Neural progenitor cell (in vitro differentiated cells): ENCODE results near the gene BCL2A1.

Experiments used
- CTCF ChIP-seq: fragments of 200-600 bp; sonication (generic); IDR thresholded peaks from 2 replicates; pipeline ENCODE4 v1.5.1; 2017; ENCODE audit warnings: antibody characterized with exemption, mild to moderate bottlenecking
- EZH2phosphoT487 ChIP-seq: fragments of 200-600 bp; sonication (generic); IDR thresholded peaks from 2 replicates; pipeline ENCODE4 v1.6.1; 2017; ENCODE audit warnings: antibody characterized with exemption

GRCh38 chr15:79978655-79979514 lies 7.9 kb upstream of the BCL2A1 start:
- TF ChIP-seq CTCF, result no peak
- TF ChIP-seq EZH2phosphoT487, result no peak
